ENCODE results near the gene RDM1.

GRCh38 chr17:35965272-35965671 lies 34.7 kb upstream of the RDM1 start:
- TF ChIP-seq CTCF (IDR thresholded peaks at IDR 0.05), result no peak
- no peak for TF ChIP-seq POLR2A (IDR thresholded peaks at IDR 0.05; ENCODE audit: low read depth)
- TF ChIP-seq EP300 (IDR thresholded peaks at IDR 0.05), result no peak
